ENCODE data around the gene PDE8B. TPM values are rescaled to one million over a fixed set of nuclear protein-coding genes. Genes with fewer than 3 reads are reported as not detected.

PDE8B gene
- total RNA-seq, 3 donors from 2014 or later = 4.9 to 57.1 (median 8.6) TPM

GRCh38 chr5:77266291-77266690, 55.8 kb downstream of the PDE8B start:
- no peak for DNase-seq (ENCODE audit: low spot score in 2 of 2)

GRCh38 chr5:77267496-77267895, 57.0 kb downstream of the PDE8B start:
- Histone ChIP-seq H3K27ac (no peak overlapping the region), H3K4me1 (no peaks in the 10 kb centered on the region), H3K27me3 (no peaks in the 10 kb centered on the region), H3K36me3 (no peaks in the 10 kb centered on the region), H3K4me3 (no peak overlapping the region), H3K9me3 (peaks cover 0 to 9% of the 10 kb centered on the region in 2 donors)
- DNase-seq (ENCODE audit: low spot score in 2 of 2) = no peak
- TF ChIP-seq, protein P1, sequence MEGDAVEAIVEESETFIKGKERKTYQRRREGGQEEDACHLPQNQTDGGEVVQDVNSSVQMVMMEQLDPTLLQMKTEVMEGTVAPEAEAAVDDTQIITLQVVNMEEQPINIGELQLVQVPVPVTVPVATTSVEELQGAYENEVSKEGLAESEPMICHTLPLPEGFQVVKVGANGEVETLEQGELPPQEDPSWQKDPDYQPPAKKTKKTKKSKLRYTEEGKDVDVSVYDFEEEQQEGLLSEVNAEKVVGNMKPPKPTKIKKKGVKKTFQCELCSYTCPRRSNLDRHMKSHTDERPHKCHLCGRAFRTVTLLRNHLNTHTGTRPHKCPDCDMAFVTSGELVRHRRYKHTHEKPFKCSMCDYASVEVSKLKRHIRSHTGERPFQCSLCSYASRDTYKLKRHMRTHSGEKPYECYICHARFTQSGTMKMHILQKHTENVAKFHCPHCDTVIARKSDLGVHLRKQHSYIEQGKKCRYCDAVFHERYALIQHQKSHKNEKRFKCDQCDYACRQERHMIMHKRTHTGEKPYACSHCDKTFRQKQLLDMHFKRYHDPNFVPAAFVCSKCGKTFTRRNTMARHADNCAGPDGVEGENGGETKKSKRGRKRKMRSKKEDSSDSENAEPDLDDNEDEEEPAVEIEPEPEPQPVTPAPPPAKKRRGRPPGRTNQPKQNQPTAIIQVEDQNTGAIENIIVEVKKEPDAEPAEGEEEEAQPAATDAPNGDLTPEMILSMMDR (IDR thresholded peaks at IDR 0.05) = no peak
- no peak for TF ChIP-seq POLR2AphosphoS5 (IDR thresholded peaks at IDR 0.05)
- no peak for TF ChIP-seq POLR2A (IDR thresholded peaks at IDR 0.05)
- intact Hi-C loops (cut with DNase I; ENCODE audit: low total_unique reads) = no loop called here

More at GRCh38 chr5:77266291-77266690, 55.8 kb downstream of the PDE8B start:
- peaks cover 0 to 9% of the 10 kb centered on the region in 2 donors for H3K9me3 ChIP-seq
- TF ChIP-seq POLR2A (IDR thresholded peaks at IDR 0.05) (no peak), POLR2AphosphoS5 (IDR thresholded peaks at IDR 0.05) (no peak)
- TF ChIP-seq, protein P1 (IDR thresholded peaks at IDR 0.05) = no peak
- no peaks in the 10 kb centered on the region for H3K27me3 ChIP-seq
- no peaks in the 10 kb centered on the region for H3K4me1 ChIP-seq
- intact Hi-C loops (cut with DNase I; ENCODE audit: low total_unique reads) = no loop called here
- H3K27ac ChIP-seq = no peak overlapping the region
- no peak overlapping the region for H3K4me3 ChIP-seq
- H3K36me3 ChIP-seq = no peaks in the 10 kb centered on the region

DNA sequence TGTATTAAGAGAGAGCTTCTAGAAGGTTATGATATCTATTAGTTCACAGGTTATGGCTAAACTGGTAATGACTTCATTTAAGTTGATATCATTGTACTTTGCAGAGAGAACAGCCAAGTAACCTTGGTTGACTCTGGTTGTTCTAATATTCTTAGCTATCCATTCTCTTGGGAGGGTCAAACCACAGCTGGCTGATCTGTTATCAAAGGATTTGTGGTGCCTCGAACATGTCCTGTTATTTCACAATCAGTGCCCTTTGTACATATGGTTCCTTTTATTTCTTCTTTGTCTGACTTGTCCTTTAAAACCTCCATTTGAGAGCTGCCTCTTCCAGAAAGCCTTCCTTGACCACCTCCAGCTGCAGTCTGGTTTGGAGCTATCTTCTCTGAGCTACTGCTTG, 61.7 kb downstream of the PDE8B start:
- Histone ChIP-seq H3K27ac (no peak overlapping the region), H3K36me3 (no peaks in the 10 kb centered on the region), H3K27me3 (no peaks in the 10 kb centered on the region), H3K4me1 (no peaks in the 10 kb centered on the region), H3K9me3 (peaks cover 0 to 9% of the 10 kb centered on the region in 2 donors), H3K4me3 (no peak overlapping the region)
- no peak for DNase-seq (ENCODE audit: low spot score in 2 of 2)
- intact Hi-C loops (cut with DNase I; ENCODE audit: low total_unique reads) = no loop called here
- no peak for TF ChIP-seq POLR2A (IDR thresholded peaks at IDR 0.05)

GRCh38 chr5:77277759-77278158, 67.3 kb downstream of the PDE8B start:
- H3K9me3 ChIP-seq = no peaks in the 10 kb centered on the region
- no peaks in the 10 kb centered on the region for H3K36me3 ChIP-seq
- H3K4me3 ChIP-seq = no peak overlapping the region
- TF ChIP-seq, protein P1 (IDR thresholded peaks at IDR 0.05) = no peak
- no peak for TF ChIP-seq POLR2A (IDR thresholded peaks at IDR 0.05)
- intact Hi-C loops (cut with DNase I; ENCODE audit: low total_unique reads) = no loop called here
- no peak overlapping the region for H3K27ac ChIP-seq
- no peaks in the 10 kb centered on the region for H3K4me1 ChIP-seq
- H3K27me3 ChIP-seq = no peaks in the 10 kb centered on the region
- DNase-seq (ENCODE audit: low spot score in 2 of 2) = no peak

DNA sequence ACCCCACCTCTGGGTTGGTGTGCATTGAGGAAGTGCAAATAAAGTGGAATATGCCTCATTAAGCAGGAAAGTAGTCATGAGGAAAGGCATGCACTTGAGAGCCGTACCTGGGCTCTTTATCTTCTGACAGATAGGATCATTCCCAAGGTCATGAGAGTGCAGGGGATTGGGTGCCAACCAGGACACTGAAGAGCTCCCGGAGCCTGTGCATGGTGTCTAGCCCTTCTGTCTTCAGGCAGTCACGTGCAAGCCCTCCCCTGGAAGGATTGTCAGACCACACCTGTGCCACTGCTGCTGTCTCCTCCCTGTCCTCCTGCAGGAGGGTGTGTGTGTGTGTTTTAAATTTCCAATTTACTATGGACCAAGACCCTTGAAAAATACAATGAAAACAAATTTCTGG, 69.6 kb downstream of the PDE8B start:
- intact Hi-C loops (cut with DNase I; ENCODE audit: low total_unique reads) = no loop called here
- DNase-seq (ENCODE audit: low spot score in 2 of 2) = no peak
- no peak for TF ChIP-seq POLR2AphosphoS5 (IDR thresholded peaks at IDR 0.05)
- no peak for TF ChIP-seq POLR2A (IDR thresholded peaks at IDR 0.05)
- TF ChIP-seq, protein P1 (IDR thresholded peaks at IDR 0.05) = no peak
- H3K36me3 ChIP-seq = no peaks in the 10 kb centered on the region
- H3K4me3 ChIP-seq = no peak overlapping the region
- no peaks in the 10 kb centered on the region for H3K9me3 ChIP-seq
- H3K27ac ChIP-seq = no peak overlapping the region
- no peaks in the 10 kb centered on the region for H3K4me1 ChIP-seq
- no peaks in the 10 kb centered on the region for H3K27me3 ChIP-seq

- H3K27me3 ChIP-seq = no peaks in the 10 kb centered on the region
- intact Hi-C loops (cut with DNase I; ENCODE audit: low total_unique reads) = no loop called here
- DNase-seq (ENCODE audit: low spot score in 2 of 2) = no peak
- TF ChIP-seq POLR2AphosphoS5 (IDR thresholded peaks at IDR 0.05) = no peak
- no peak for TF ChIP-seq POLR2A (IDR thresholded peaks at IDR 0.05)
- no peaks in the 10 kb centered on the region for H3K9me3 ChIP-seq
- no peak overlapping the region for H3K27ac ChIP-seq
- no peaks in the 10 kb centered on the region for H3K4me1 ChIP-seq
- no peak overlapping the region for H3K4me3 ChIP-seq
- H3K36me3 ChIP-seq = no peaks in the 10 kb centered on the region
Observed at GRCh38 chr5:77281969-77282336, 71.5 kb downstream of the PDE8B start.
